GM18526 (cell line): Measurements from ENCODE around the gene ARHGEF38.

Experiments used
- POLR2A ChIP-seq: IDR thresholded peaks from 3 replicates; pipeline ENCODE4 v1.6.1; 2011; ENCODE audit not compliant: insufficient read length; ENCODE audit errors: extremely low read depth

Gene ARHGEF38

DNA sequence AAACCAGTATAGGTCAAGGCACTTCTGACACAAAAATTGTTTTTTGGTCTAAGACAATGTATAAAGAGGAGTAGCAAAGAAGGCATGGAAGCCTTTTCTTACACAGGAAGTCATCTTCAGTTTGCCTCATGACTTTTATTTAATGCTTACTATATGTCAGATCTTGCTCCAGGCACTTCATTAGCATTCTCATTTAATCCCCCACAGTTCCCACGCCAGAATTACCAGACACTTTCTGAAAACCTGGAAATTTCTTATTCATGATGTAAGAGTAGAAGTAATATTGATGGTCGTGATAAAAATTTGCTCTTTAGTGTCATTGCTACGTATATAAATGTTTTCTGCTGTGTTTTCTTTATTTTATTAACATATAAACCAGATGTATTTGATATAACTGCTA lies 39.2 kb downstream of the ARHGEF38 start:
- no peak for TF ChIP-seq POLR2A

DNA sequence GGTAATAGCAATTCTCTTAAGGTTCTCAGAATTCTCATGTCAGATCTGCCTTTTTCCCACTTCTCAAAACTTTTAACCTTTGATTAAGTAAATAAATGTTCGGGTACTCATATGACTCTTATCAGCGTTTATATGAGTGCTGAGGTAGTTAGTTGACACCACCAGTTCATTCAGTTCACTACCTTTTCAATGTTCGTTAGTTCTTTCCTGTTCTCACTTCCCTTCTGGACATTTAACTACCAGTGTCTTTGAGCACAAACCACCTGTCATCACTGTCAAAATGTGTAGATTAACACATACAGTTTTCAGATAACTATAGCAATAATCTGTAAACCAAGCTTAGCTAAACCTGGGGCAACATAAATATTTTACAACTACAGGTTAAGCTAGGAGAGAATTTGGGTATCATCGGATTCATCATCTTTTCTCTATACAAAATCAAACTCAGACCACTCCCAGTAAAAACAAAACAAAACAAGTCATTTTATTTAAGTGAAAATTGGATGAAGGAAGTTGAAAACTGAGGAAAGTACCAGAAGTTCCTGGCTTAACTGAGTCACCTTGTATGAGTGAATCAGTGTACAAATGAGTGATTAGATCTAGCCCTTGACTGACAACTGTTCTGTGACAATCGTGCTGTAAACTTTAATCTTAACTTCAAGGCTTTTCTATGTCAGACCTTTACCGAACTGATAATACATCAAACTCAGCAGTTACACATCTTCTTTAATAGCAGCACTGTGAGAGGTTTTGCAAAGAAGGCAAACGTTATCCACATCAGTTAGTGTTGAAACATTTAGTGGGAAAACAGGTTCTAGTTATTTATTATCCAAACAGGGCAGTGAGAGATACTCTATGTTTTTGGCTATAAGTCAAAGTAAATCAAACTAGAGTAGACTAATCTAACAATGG lies 41.9 kb downstream of the ARHGEF38 start:
- no peak for TF ChIP-seq POLR2A

DNA sequence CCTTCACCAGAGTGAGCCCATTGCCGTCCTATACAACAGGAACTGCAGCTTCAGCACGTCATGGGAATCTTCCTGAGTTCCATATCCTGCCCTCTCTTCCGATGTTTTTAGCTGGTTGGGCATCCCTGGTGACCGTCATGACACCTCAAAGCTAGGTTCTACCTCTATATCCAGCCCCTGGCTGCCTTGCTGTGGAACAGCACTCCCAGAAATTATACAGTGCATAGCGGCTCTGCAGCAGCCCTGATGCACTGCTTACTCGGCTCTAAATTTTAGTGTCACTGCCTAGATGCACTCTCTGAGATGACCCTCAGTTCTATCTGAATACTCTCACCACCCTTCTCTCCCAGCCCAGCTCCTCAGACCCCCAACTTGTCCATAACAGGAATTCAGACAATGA lies 44.3 kb downstream of the ARHGEF38 start:
- no peak for TF ChIP-seq POLR2A

DNA sequence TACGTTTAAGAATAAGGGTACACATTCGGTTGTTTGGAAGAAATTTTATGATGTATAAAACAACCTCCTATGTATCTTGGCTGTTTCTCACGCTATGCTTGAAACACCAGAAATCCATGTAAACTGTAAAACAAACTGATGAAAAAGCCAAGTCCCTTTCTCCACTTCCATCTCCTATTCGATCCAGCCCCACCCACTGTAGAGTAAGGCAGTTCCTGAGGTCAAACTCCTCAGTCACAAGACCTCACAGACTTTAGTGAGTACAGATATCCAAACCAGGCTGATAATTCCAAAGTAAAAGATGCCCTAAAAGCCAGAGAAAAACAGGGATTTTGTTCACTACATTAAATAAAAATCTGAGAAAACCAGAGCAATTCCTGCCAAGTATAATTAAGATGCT lies 45.6 kb downstream of the ARHGEF38 start:
- no peak for TF ChIP-seq POLR2A

DNA sequence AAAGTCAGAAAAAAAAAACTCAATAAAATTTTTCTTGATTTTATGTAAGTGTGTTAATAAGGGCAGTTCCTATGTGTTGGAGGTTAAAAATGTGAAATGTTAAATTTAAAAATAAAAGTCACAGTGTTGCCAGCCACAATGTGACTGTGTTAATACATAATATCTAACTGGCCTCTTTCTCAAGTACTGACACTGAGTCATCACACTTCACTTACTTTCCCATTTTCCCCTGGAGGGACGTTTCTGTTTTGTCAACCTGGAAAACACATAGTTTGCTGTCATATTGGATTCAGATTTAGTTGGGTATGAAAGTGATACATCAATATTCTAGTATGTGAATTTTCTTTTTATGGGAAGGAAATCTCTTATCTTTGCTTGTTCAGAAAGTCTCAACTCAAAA lies 46.4 kb downstream of the ARHGEF38 start:
- TF ChIP-seq POLR2A: no peak

DNA sequence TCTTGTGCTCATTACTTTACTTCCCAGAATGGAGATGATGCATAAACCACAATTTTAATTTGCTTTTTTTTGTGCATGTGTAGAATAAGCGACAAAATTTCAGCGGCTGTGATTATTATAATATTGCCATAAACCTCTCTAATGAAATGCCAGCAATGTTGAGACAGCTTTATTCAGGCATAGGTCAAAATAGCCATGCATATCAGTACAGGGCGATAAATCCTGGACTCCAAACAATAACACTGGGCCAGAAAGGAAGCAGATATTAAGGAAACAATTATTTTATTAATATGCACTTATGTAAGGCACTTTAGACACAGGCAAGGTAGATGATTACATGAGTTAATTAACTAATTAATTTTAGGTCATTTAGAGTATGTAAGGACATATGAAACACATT lies 47.1 kb downstream of the ARHGEF38 start:
- TF ChIP-seq POLR2A: no peak

DNA sequence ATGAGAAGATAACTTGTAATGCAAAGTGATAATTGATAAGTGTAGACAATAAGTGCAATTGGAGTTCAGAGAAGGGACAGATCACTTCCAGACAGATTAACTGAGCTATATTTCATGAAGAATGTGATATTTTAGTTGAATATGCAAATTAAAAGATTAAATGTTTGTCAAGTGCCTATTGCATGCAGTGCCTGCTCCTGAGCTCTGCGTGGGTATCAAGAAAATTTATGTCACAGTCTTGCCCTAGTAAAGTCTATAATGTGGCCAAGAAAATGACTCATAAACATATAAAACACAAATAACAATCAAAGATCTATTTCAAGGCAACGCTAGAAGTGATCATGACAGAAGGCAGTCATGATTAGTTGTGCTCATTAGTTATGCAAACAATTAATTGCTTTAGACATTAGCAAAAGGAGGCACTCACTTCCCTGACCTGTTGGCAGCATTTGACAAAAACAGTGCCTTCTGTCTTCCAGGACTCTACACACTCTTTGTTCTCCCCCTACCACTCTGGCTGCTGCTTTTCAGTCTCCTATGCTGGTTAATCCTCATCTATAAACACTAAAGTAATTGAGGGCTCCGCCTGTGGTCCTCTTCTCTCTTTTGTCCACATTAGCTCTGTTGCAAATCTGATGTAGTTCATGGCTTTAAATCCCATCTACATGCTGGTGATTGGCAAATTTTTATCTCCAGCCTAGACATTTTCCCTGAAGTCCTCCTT lies 47.7 kb downstream of the ARHGEF38 start:
- no peak for TF ChIP-seq POLR2A

DNA sequence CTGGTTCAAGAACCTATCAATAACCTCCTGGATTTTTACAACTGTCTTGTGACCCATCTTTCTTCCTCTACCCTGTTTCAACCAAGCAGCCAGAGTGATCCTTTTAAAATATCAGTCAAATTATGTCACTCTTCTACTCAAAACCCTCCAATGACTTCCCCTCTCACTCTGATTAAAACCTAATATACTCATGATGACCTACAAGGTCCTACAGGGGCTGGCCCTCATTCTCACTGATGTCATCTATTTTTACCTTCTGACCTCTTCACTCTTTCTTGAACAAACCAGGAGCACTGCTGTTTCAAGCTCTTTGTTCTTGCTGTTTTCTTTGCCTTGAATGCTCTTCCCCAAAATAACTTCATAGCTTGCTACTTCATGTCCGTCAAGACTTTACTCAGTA lies 48.5 kb downstream of the ARHGEF38 start:
- no peak for TF ChIP-seq POLR2A

DNA sequence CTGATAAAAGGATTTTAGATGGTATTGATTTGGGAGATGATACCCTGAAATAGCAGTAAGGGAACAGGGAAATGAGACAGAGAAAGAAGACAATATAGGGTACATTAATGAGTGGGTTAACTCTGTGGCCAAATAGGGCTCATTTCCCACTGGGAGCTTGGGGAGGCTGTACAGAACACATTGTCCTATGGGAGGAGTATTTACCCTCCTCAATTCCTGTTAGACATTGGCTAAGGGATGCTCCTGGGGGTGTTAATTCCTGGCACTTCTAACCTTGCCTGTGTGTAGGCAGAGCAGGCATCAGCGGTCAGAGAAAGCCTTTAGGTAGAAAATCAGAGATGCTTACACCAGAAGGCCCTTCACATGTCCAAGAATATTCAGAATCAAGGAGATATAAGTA lies 49.0 kb downstream of the ARHGEF38 start:
- TF ChIP-seq POLR2A: no peak

DNA sequence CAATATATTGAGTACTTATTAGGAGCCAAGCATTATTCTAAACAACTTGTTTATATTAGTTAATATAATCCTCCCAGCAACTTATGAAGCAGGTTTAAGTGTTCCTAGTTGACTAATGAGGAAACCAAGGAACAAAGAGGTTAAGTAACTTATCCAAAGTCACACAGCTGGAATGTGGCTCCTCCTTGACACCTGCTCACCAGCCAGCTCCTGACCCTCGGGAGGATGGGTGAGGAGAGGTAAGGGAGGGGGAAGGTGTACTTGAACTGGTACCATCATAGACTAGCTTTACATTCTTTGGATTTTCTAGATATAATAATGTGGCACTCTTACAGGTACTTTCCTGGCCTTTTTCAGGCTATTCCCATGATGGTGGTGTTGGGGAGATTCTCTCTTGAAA lies 50.7 kb downstream of the ARHGEF38 start:
- TF ChIP-seq POLR2A: no peak

DNA sequence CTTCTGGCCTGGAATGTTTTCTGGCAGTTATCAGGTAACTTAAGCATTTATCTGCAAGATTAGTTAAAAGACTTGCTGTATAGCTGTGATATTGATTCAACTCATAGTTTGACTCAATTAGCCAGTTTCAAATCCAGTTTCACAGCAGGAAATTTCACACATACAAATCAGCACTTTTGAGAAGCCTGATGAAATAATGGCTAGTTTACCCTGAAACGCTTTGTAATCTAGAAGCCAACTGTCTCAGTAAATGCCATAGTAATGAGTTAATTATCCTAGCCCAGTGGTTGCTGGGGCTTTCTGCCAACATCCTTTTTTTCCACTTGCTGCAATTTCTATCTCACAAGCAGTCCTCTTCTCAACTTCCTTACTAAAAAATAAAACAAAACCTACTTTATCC lies 53.1 kb downstream of the ARHGEF38 start:
- TF ChIP-seq POLR2A: no peak

DNA sequence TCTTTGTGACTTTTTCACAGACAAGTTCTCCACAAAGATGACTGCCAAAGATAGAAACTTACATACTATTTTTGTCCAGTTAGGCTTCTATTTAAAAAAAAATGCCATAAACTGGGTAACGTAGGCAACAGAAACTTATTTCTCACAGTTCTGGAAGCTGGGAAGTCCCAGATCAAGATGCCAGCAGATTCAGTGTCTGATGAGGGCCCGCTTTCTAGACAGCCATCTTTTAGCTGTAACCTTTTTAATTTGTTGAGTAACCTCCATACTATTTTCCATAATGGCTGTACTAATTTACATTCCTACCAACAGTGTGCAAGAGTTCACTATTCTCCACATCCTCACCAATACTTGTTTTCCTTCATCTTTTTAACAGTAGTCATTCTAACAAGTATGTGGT lies 55.5 kb downstream of the ARHGEF38 start:
- TF ChIP-seq POLR2A: no peak

DNA sequence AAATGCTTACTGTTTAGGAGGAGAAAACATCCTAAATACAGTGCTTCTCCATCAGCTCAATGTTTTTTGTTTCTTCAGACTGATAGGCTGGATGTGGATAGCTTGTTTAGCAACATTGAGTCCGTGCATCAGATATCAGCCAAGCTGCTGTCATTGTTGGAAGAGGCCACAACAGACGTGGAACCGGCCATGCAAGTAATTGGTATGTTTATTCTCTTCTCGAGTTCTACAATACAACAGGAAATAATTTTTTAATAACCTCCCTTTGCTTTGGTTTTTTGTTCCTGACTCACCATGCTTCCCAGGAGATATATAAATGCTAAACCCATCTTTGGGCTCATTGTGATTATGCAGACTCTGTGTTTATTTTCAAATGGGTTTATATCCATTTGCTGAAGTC lies 60.9 kb downstream of the ARHGEF38 start:
- TF ChIP-seq POLR2A: no peak

DNA sequence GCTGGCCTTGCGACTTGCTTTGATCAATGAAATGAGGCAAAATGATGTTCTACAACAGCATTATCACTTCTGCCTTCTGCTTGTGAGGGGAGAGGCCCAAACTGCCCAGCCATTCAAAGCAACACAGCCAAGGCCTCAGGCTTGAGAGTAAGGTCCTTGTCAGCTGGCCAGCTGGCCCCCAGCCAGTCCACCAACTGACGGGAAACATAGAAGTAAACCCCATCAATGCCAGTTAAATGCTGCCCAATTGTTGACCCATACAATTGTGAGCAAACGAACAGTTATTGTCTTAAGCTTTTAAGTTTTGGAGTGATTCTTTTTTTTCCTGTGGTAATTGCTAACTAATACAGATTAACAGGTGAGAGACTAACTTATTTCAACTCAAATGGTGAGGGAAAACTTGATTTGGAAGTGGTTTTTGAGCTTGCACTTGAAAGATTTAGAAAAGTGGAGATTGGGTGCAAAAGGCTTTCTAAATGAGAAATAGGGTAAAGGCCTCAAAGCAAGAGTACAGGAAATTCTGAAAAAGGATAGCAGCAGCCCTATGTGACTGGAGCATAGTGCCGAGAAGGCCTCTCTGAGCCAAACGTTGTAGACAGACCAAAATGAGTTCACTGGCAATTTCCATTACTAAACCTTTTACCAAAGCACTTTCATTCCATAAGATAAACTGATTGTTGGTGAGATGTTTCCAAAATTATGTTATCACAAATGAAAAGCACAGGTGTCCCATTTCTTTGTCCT lies 66.9 kb downstream of the ARHGEF38 start:
- no peak for TF ChIP-seq POLR2A

DNA sequence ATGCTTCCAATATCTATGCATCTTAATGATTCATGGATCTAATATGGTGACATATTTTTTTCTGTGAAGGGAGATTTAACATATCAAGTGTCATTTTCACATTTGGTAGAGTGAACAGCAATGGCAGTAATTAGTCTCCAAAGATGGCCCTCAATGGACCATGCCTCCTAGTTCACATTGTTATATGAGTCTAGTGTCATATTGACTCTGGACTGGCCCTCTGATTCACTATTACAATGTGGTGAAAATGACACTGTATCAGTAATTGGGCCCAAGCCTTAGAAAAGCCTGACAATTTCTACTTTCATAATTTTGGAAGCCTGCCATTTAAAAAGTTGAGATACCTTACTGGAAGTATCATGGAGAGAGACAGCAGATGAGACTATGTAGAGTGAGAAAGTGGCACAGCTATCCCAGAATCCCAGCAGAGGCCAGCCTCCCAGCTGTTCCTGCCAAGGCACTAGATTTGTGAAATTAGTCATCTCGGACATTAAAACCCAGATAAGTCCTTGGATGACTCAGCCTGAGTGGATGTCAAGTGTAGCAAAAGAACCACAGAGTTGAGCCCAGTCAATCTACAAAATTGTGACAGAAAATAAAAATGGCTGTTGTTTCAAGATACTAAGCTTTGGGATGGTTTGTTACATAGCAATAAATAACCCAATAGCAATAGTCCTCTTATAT lies 68.4 kb downstream of the ARHGEF38 start:
- TF ChIP-seq POLR2A: no peak

DNA sequence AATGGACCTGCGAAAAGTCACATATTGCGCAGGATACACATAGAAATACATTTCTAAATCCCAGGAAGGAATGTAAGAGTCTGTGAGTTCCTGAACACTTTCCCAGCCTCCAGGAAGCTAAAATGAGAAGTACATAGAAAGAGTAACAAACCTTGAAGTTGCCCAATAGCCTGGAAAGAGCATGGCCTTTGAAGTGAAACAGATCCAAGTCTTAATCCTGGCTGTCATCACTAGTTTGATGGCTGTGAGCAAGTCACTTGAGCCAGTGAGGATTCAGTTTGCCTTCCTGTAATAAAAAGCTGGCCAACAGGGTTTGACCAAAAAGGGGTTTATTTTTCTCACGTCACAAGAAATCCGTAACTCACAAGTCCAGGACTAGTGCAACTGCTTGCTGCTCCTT lies 69.8 kb downstream of the ARHGEF38 start:
- TF ChIP-seq POLR2A: no peak

DNA sequence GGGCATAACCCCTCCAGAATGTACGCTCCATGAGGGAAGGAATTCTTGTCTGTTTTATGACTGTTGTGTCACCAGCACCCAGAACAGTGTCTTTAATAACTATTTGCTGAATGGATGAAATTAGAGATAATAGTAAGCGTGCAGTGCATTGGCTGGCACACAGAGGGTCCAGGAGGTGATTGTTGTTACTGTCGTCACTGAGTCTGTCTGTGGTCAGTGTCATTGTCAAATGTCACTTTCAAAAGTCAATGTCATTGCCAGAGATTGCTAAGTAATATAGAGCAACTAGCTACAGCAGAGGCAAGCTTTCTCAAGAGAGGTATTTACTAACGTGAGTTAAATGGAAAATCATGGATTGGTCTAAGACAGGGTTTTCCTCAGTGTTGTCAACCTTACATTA lies 70.7 kb downstream of the ARHGEF38 start:
- no peak for TF ChIP-seq POLR2A
